Activated CD4-positive, CD25-positive, alpha-beta regulatory T cell treated with anti-CD3 and anti-CD28 coated beads, Interleukin-2, amount 50 U/mL, for 24 hours (primary cell): ENCODE results near the gene GRK1.
"Not testable (repeated sequence)": the region's sequence is repeated elsewhere in the genome, so short reads cannot be mapped to it uniquely, and the experiment has no call there.

Experiments
- ATAC-seq, 2 donors: fragments of 150-1000 bp; cut with Tn5 transposase; one replicate each; pipeline ENCODE4 v1.10.0; 2021; ENCODE audit warnings: mild to moderate bottlenecking in 1 of 2, moderate library complexity in 1 of 2

Gene GRK1

GRCh38 chr13:113666951-113667701 lies at the start of gene GRK1:
GRK1 (plus strand) TSS chr13:113667219; CDS start chr13:113667387, 168 bp downstream.
- no peak for ATAC-seq

GRCh38 chr13:113617961-113618360 lies 49.1 kb upstream of the GRK1 start:
- ATAC-seq, result no peak

DNA sequence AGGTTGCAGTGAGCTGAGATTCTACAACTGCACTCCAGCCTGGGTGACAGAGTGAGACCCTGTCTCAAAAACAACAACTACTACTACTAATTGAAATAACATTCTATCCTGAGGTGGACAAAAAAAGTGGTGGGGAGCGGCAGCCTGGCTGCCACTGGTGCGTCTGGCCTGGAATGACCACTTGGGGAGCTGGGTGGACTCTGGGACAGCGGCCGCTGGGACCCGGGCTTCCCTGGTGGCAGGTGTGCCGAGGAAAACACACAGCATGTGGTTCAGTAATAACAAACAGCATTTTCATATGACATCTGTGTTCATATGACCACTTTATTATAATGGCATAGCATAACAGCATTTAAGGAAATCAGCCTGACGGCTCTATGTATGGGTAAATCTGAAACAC lies 48.6 kb upstream of the GRK1 start:
- ATAC-seq, result no peak

- ATAC-seq, result no peak
These were observed 46.8 kb upstream of the GRK1 start for GRCh38 chr13:113620036-113620796.

- no peak for ATAC-seq
These were observed 46.0 kb upstream of the GRK1 start for GRCh38 chr13:113621046-113621445.

DNA sequence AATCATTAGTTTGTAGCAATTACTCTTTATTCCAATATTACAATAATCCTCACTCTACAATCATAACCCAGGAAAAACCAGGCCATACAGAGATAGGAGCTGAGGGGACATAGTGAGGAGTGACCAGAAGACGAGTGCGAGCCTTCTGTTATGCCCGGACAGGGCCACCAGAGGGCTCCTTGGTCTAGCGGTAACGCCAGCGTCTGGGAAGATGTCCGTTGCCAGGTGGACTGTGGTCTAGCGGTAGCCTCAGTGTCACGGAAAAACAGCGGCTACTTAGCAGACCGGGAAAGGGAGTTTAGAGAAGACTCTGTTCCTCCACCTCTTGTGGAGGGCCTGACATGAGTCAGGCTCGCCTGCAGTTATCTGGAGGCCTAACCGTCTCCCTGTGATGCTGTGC lies 45.5 kb upstream of the GRK1 start:
- not testable (repeated sequence) for ATAC-seq

- ATAC-seq, result not testable (repeated sequence)
These were observed 45.0 kb upstream of the GRK1 start for GRCh38 chr13:113621986-113622550.

DNA sequence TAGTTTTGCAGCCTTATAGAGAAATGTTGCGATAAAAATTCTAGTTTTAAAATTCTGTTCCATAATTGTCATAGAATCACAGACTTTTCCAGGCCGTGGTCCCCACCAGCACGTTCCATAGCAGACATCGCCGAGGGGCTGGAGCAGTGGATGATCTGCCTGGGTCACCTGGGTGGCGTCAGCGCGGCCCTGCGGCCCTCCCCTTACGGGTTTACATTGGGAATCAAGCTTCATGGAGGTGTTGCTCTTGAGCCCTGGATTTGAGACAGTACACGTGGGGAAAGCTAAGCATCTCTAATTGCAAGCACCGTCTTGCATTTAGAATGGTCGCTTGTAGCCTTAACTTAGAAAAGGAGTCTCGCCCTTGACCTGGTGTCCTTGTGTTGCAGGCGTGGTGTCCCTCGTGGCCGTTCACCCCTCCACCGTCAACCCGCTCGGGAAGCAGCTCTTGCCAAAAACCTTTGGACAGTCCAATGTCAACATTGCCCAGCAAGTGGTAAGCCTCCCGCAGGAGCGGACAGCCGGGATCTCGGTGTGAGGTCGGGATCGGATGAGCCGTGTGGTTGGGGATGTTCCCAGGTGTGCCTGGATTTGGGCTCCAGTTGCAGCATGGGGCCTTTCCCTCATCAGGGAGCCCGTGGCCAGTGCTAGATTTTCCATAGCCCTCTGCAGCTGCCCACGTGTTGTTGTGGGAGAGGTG lies 44.1 kb upstream of the GRK1 start:
- ATAC-seq, result no peak

- ATAC-seq, result no peak
These were observed 43.4 kb upstream of the GRK1 start for GRCh38 chr13:113623491-113624234.

GRCh38 chr13:113624235-113624587 lies 42.8 kb upstream of the GRK1 start:
- ATAC-seq, result no peak

- ATAC-seq, result not testable (repeated sequence)
These were observed 42.2 kb upstream of the GRK1 start for GRCh38 chr13:113624640-113625304.

DNA sequence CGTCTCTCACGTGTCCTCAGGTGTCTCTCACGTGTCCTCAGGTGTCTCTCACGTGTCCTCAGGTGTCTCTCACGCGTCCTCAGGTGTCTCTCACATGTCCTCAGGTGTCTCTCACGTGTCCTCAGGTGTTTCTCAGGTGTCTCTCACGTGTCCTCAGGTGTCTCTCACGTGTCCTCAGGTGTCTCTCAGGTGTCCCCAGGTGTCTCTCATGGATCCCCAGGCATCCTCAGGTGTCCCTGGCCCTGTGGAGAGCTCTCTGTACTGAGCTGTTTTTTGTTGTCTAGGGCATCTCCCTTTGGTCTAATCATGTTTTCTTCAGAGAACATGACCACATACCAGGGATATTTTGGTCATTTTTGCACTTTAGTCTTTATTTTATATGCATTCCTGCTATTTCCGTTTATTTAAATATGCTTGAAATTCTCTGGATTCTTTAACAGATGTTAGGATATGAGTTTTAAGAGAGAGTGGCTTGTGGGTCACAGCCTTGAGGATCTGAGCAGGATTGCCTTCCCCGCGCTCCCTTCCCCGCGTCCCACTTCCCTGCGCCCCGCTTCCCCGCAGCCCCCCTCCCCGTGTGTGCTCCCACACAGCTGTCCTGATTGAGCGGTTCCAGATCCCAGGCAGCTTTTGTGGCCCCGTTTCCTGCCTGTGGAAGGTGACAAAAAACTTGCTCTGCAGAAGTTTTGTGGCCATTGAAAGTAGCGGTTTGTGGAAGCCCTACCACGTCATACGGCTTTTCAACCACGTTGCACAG lies 40.9 kb upstream of the GRK1 start:
- ATAC-seq, result no peak

DNA sequence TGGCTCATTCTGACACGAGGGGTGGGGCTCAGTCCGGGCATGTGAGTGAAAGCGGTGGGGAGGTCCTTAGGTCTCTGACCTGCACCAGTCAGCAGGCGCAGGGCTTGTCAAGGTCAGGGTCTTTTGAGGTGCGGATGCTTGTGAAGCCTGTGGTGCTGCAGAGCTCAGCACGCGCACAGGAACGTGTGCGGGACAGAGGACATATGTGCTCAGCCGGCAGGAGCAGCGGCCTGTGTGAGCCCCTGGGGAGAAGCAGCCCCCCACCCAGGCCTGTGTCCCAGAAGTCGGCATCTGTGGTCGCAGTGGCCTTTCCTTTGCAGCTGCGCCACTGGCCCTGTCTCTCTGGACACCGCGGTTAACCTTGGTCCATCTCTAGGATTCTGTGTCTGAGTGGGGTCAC lies 39.9 kb upstream of the GRK1 start:
- ATAC-seq, result no peak

GRCh38 chr13:113628291-113629270 lies 38.4 kb upstream of the GRK1 start:
- ATAC-seq, result no peak

- no peak for ATAC-seq
These were observed 37.2 kb upstream of the GRK1 start for GRCh38 chr13:113629866-113630265.

DNA sequence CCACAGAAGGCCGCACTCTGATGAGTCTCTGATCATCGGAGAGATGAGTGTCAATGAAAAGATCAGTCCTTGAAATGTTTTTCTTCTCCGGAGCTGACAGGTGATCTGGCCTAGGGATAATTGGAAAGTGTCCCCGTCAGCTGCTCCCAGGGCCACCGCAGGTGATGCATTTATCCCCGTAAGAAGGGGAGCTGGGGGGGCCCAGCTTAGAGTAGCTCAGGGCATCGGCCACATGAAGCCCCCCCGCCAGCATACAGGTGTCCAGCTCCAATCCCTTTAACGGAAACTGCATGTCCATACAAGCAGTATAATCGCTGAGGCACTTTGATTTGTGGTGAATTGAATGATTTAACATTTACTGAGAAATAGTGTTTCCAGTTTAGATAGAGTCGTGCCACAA lies 36.7 kb upstream of the GRK1 start:
- ATAC-seq, result no peak

- no peak for ATAC-seq
These were observed 36.2 kb upstream of the GRK1 start for GRCh38 chr13:113630804-113631203.

GRCh38 chr13:113631341-113632095 lies 35.5 kb upstream of the GRK1 start:
- ATAC-seq, result no peak
